ENCODE measurements around the gene NUB1. TPM values are rescaled to one million over a fixed set of nuclear protein-coding genes. Genes with fewer than 3 reads are reported as not detected.

The NUB1 gene
- polyA plus RNA-seq, 3 donors, result 32.0 to 39.2 (median 37.2) TPM

- no peak for DNase-seq
- no peaks in the 10 kb centered on the region for H4K20me1 ChIP-seq (ENCODE audit: insufficient read depth, low read length)
- no peaks in the 10 kb centered on the region for H3K79me2 ChIP-seq (ENCODE audit: insufficient read depth, low read length)
- H3K27ac ChIP-seq (ENCODE audit: low read depth in 1 of 2, low read length in 2 of 2), result no peak overlapping the region
- no peak overlapping the region for H3K9ac ChIP-seq (ENCODE audit: insufficient read depth, low read length, poor library complexity, severe bottlenecking)
- peaks cover 0 to 9% of the 10 kb centered on the region in 2 donors for H3K9me3 ChIP-seq (replicated peaks in 1 of 2; ENCODE audit: control insufficient read depth in 1 of 2, insufficient read depth in 1 of 2, low read length in 2 of 2)
- H3K36me3 ChIP-seq (replicated peaks in 1 of 2; ENCODE audit: control insufficient read depth in 1 of 2, insufficient read depth in 2 of 2, low read length in 2 of 2), result peaks cover 11 to 17% of the 10 kb centered on the region in 2 donors
- H3K4me2 ChIP-seq (replicated peaks; ENCODE audit: extremely low read depth, low read length, poor library complexity, severe bottlenecking), result peak overlapping the region; percentile 79
- WGBS (ENCODE audit: insufficient coverage), result 15% methylated on average over 31 of the region's 37 CpGs
- H3K4me1 ChIP-seq (ENCODE audit: control insufficient read depth in 1 of 2, insufficient read depth in 2 of 2, low read length in 2 of 2), result peaks cover 15 to 22% of the 10 kb centered on the region in 2 donors
- Mint-ChIP-seq H3K36me3 (peaks cover 20 to 24% of the 10 kb centered on the region in 2 donors), H3K9me3 (peaks cover 0 to 12% (median 3%) of the 10 kb centered on the region in 7 donors), H3K4me3 (peak overlapping the region; percentile 45 to 85), H3K27me3 (ENCODE audit: low read depth in 3 of 3) (peaks cover 36 to 52% (median 47%) of the 10 kb centered on the region in 3 donors), H3K27ac (no peak overlapping the region), H3K4me1 (peaks cover 11% of the 10 kb centered on the region)
- H2AFZ ChIP-seq (ENCODE audit: insufficient read depth, low read depth, low read length, poor library complexity, severe bottlenecking), result peak overlapping the region; percentile 65
- intact Hi-C loops (cut with micrococcal nuclease), result loop anchor here in 1 of 2 donors (5.0 kb wide), 1 partner anchor 70 kb away; no protein-coding TSS in a partner anchor
- peak overlapping the region in 1 of 3 experiments; percentile 66 for H3K4me3 ChIP-seq (replicated peaks in 1 of 3; ENCODE audit: low read depth in 2 of 3, low read length in 3 of 3)
- H3K27me3 ChIP-seq (ENCODE audit: control insufficient read depth in 2 of 2, insufficient read depth in 2 of 2, low read length in 2 of 2), result peaks cover 12 to 37% of the 10 kb centered on the region in 2 donors
- TF ChIP-seq CTCF (IDR thresholded peaks at IDR 0.05), result no peak
These were observed 40.7 kb downstream of the NUB1 start for GRCh38 chr7:151382079-151382885.

- Mint-ChIP-seq H3K27me3 (ENCODE audit: low read depth in 3 of 3) (peaks cover 40 to 52% (median 49%) of the 10 kb centered on the region in 3 donors), H3K4me3 (no peak overlapping the region), H3K27ac (no peak overlapping the region), H3K4me1 (peaks cover 11% of the 10 kb centered on the region), H3K36me3 (peaks cover 5 to 10% of the 10 kb centered on the region in 2 donors), H3K9me3 (peaks cover 0 to 12% (median 3%) of the 10 kb centered on the region in 7 donors)
- peaks cover 2 to 3% of the 10 kb centered on the region in 2 donors for H3K36me3 ChIP-seq (replicated peaks in 1 of 2; ENCODE audit: control insufficient read depth in 1 of 2, insufficient read depth in 2 of 2, low read length in 2 of 2)
- intact Hi-C loops (cut with micrococcal nuclease), result loop anchor here in 1 of 2 donors (5.0 kb wide), 1 partner anchor 69 kb away; no protein-coding TSS in a partner anchor
- no peak overlapping the region for H2AFZ ChIP-seq (ENCODE audit: insufficient read depth, low read depth, low read length, poor library complexity, severe bottlenecking)
- no peak overlapping the region for H3K4me2 ChIP-seq (replicated peaks; ENCODE audit: extremely low read depth, low read length, poor library complexity, severe bottlenecking)
- no peaks in the 10 kb centered on the region for H4K20me1 ChIP-seq (ENCODE audit: insufficient read depth, low read length)
- 82% methylated on average over 14 of the region's 15 CpGs for WGBS (ENCODE audit: insufficient coverage)
- no peak for DNase-seq
- H3K9ac ChIP-seq (ENCODE audit: insufficient read depth, low read length, poor library complexity, severe bottlenecking), result no peak overlapping the region
- H3K27ac ChIP-seq (ENCODE audit: low read depth in 1 of 2, low read length in 2 of 2), result no peak overlapping the region
- H3K4me1 ChIP-seq (ENCODE audit: control insufficient read depth in 1 of 2, insufficient read depth in 2 of 2, low read length in 2 of 2), result peaks cover 15 to 22% of the 10 kb centered on the region in 2 donors
- H3K79me2 ChIP-seq (ENCODE audit: insufficient read depth, low read length), result no peaks in the 10 kb centered on the region
- H3K27me3 ChIP-seq (ENCODE audit: control insufficient read depth in 2 of 2, insufficient read depth in 2 of 2, low read length in 2 of 2), result peaks cover 12 to 37% of the 10 kb centered on the region in 2 donors
- no peak overlapping the region for H3K4me3 ChIP-seq (replicated peaks in 1 of 3; ENCODE audit: low read depth in 2 of 3, low read length in 3 of 3)
- no peak for TF ChIP-seq CTCF (IDR thresholded peaks at IDR 0.05)
- H3K9me3 ChIP-seq (replicated peaks in 1 of 2; ENCODE audit: control insufficient read depth in 1 of 2, insufficient read depth in 1 of 2, low read length in 2 of 2), result peaks cover 0 to 9% of the 10 kb centered on the region in 2 donors
These were observed 42.2 kb downstream of the NUB1 start for GRCh38 chr7:151383638-151384351.

Data from CD14-positive monocyte (primary cell).